Hematopoietic multipotent progenitor cell treated with erythropoietin and hydrocortisone succinate and interleukin-3 and kit ligand, for 6 days (in vitro differentiated cells): ENCODE measurements around the gene OR12D2.
"Not testable (repeated sequence)": the region's sequence is repeated elsewhere in the genome, so short reads cannot be mapped to it uniquely, and the experiment has no call there.

Experiments used
- DNase-seq: peaks from one replicate; pipeline ENCODE4 v3.0.0-alpha.2; 2015

The OR12D2 gene, protein sequence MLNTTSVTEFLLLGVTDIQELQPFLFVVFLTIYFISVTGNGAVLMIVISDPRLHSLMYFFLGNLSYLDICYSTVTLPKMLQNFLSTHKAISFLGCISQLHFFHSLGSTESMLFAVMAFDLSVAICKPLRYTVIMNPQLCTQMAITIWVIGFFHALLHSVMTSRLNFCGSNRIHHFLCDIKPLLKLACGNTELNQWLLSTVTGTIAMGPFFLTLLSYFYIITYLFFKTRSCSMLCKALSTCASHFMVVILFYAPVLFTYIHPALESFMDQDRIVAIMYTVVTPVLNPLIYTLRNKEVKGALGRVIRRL

GRCh38 chr6:29395331-29395730, at the start of gene OR12D2:
TSS of gene OR12D2 (plus strand) at chr6:29395631. CDS start at chr6:29396700, 1,069 bp downstream.
- no peak for DNase-seq

DNA sequence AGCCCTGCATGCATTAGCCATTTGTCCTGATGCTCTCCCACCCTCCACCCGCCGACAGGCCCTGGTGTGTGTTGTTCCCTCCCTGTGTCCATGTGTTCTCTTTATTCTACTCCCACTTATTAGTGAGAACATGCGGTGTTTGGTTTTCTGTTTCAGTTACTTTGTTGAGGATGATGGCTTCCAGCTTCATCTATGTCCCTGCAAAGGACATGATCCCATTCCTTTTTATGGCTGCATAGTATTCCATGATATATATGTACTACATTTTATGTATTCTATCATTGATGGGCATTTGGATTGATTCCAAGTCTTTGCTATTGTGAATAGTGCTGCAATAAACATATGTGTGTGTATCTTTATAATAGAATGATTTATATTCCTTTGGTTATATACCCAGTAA, 46.1 kb upstream of the OR12D2 start:
- not testable (repeated sequence) for DNase-seq

GRCh38 chr6:29354980-29355379, 40.5 kb upstream of the OR12D2 start:
- DNase-seq = no peak

GRCh38 chr6:29355603-29356002, 39.8 kb upstream of the OR12D2 start:
- no peak for DNase-seq

- no peak for DNase-seq
Observed at GRCh38 chr6:29368765-29369164, 26.7 kb upstream of the OR12D2 start, which contains the start of gene OR5V1. TSS of gene OR5V1 (minus strand) at chr6:29368865. CDS start at chr6:29356195, 12,670 bp downstream.

- no peak for DNase-seq
Observed at GRCh38 chr6:29375191-29375590, 20.2 kb upstream of the OR12D2 start, which contains the start of gene OR12D3. TSS of gene OR12D3 (minus strand) at chr6:29375291. CDS start at chr6:29375287, 4 bp downstream.

DNA sequence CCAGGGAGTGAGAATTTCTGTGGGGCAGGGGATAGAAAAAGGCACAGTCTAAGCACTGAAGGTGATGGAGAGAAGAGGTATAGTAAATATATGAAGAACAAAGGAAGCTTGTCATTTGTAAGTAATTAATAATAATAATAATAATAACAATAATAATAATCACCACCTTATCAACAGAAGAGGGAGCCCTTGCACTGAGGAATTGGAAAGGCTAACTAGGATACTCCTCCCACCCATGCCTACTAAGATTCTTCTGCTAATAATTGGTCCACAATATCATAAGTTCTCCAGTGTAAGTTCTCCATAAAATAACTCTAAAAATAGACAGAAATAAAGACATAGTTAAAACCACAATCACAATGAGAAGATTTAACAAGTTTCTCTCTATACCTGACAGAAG, 19.4 kb upstream of the OR12D2 start:
- DNase-seq = peak; percentile 61

DNA sequence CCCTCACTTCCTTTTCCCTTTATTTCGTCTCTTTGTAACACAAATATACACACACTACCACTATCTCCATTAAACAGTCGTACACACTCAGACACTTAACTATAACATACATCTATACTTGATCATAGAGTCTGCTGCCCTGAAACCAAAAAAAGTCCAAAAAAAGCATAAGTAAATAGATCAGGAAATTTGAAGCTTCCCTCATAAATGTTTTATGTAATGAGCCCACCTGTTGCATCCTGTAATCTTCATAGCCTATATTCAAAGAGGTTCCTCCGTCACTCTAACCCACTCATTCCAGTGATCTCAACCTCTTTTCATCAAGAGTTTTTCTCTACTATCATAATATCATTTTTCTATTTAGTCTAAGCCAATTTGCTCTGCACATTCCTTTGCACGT, 6.9 kb upstream of the OR12D2 start:
- no peak for DNase-seq

DNA sequence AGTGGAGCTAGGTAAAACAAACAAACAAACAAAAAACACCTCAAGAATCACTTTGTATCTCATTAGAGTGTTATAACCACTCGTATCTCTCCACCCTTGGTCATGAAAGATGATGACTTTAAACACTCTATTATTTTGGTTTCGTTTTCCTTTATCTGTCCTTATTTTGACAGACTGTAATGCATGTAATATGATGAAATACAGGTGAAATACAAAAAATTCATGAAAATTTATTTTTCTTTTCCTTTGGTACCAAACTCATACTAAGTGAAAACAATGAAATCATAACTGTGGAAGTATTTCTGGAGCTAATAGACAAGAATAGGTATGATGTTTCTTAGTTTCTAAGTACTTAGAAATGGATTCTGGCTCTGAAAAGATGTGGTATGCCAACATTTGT, 4.1 kb downstream of the OR12D2 start:
- DNase-seq = no peak

GRCh38 chr6:29403801-29404200, 8.4 kb downstream of the OR12D2 start:
- DNase-seq = no peak

GRCh38 chr6:29414588-29414987, 19.2 kb downstream of the OR12D2 start, which contains the start of gene OR12D1:
TSS of gene OR12D1 (plus strand) at chr6:29414928.
- no peak for DNase-seq

DNA sequence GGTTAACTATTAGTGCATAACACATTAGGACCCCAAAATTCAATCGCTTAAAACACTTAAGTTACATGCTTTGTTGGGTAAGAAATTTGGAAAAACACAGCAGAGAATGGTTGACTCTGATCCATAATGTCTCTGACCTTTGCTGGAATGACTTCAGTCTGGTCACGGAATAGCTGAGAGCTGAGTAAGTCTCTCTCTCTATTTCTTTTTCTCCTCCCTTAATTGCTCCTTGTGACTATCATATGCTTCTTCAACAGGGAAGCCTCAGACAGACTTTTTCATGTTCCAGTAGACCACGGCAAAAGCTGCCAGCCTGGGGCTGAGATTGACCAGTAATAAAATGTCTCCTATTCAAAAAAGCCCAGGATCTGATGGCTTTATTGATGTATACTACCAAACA, 24.1 kb downstream of the OR12D2 start:
- no peak for DNase-seq

- DNase-seq = no peak
Observed at GRCh38 chr6:29424168-29424567, 28.7 kb downstream of the OR12D2 start.

DNA sequence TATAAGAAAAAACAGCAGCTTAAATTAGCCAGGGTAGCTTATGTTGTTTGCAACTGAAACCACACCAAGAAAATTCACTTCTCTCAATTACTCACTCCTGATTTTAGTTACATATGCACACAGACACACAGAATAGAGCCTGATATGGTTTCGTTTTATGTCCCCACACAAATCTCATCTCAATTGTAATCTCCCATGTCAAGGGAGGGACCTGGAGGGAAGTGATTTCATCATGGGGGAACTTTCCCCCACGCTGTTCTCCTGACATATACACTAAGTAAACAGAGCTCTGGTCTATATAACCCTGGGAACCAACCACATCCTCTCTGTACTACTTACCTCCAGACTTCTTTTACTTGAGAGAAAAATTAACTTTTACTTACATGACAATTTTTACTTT, 29.1 kb downstream of the OR12D2 start:
- no peak for DNase-seq

- DNase-seq = no peak
Observed at GRCh38 chr6:29425075-29425474, 29.6 kb downstream of the OR12D2 start.

DNA sequence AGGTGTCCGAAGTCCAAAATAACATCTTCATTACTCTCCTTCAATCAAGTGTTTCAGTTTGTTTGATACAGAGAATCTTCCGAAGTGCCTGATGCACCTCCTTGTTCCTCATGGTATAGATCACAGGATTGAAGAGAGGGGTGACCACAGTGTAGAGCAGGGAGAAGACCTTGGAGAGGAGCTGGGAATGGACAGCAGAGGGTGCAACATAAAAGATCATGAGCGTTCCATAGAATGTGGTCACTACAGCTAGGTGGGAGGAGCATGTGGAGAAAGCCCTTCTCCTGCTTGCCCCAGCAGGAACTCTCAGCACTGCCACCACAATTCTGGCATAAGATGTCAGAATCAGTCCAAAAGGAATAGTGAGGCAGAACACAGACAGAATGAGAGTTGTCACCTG, 31.2 kb downstream of the OR12D2 start:
- DNase-seq = no peak

DNA sequence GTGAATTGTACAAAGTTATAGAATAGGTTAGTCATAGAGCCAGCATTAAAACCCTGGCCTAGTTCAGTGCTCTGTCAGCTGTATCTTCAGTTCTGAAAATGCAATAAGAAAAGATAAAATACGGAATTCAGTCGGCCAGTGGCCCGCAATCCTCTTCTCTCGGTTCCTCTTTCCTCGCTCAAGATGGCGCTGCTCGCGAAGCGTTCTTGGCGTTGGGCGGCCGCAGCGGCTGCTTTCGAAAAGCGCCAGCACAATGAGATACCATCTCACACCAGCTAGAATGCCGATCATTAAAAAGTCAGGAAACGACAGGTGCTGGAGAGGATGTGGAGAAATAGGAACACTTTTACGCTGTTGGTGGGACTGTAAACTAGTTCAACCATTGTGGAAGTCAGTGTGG, 41.3 kb downstream of the OR12D2 start:
- peak; percentile 24 for DNase-seq

DNA sequence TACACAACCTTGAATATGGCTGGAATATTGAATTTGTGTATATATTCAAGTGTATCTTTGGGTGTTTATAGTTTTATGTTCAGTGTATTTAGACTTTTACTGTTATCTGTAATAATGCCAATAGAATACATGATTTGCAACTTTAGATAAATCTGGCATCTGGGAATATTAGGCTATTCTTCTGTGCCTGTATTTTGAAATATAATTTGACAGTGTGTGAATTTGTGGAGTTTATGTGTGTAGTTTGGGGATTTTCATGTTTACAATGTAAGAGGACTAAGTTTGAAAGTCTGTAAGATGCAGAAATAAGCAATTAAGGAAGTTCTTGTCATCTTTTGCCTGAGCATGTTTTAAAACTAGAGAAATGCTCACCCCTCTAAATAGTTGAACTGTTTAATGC, 43.6 kb downstream of the OR12D2 start, which contains the start of gene OR10C1:
Gene OR10C1, plus strand, starts transcription at position 301 of the 400 bp plus-strand sequence. CDS start 710 bp downstream, outside the sequence.
- no peak for DNase-seq

GRCh38 chr6:29442719-29443118, 47.3 kb downstream of the OR12D2 start:
- DNase-seq = peak; percentile 78

DNA sequence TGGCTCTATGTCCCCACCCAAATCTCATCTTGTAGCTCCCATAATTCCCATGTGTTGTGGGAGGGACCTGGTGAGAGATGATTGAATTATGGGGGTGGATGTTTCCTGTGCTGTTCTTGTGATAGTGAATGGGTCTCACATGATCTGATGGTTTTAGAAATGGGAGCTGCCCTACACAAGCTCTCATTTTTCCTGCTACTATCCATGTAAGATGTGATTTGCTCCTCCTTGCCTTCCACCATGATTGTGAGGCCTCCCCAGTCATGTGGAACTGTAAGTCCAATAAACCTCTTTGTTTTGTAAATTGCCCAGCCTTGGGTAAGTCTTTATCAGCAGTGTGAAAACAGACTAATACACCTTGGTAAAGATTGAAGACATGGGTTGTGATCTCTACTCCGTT, 48.6 kb downstream of the OR12D2 start:
- DNase-seq = not testable (repeated sequence)
